KBM-7 (cell line): Measurements from ENCODE around the gene RRP8.

ENCODE experiments used
- DNase-seq: peaks from one replicate; pipeline ENCODE4 v3.0.0-alpha.2; 2015
- in situ Hi-C: fragments of 300-500 bp; cut with MboI; formaldehyde crosslinking; loops from 2 replicates; pipeline ENCODE4 v1.14.3; 2020; ENCODE audit warnings: low sequenced_read_pairs, low pct_unique_long_range_greater_than_20kb, mixed read lengths

The RRP8 gene

DNA sequence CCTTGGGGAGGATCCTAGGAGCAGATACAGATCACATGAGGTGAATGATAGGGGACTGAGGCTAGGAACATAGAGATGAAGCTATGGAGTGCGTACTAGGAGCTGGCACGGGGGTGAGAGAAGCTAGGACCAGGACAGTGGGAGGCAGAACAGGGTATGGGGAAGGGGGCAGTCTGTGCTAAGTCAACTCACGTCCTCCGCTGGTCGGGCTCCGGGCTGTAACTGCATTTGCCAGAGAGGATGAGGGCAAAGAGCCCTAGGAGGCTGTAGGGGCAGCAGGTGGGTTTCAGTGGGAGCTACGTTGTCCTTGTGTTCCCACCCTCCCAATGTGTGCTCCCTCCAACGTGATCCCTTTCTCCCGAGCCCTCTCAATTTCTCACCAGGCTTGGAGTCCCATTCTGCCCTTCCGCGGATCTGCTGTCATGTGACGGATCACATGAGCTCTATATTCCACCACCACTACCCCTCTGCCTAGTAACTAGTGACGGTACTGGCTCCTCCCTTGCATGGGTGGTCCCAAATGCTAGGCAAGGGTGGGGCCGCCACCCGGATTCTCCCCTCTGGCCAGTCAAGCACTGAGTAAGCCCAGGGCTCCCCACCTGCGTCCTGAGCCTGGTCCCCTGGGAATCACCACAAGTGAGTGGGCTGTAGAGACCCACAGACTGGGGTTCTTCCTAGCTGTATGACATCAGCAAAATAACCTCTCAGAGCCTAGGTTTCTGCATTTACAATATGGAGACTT lies 15.8 kb upstream of the RRP8 start, which contains the start of gene TPP1:
TSS of gene TPP1 (minus strand) at position 419 of the 742 bp plus-strand sequence. CDS start at position 397, 22 bp downstream.
- in situ Hi-C loops = no loop called here
- DNase-seq = peak; percentile 94

DNA sequence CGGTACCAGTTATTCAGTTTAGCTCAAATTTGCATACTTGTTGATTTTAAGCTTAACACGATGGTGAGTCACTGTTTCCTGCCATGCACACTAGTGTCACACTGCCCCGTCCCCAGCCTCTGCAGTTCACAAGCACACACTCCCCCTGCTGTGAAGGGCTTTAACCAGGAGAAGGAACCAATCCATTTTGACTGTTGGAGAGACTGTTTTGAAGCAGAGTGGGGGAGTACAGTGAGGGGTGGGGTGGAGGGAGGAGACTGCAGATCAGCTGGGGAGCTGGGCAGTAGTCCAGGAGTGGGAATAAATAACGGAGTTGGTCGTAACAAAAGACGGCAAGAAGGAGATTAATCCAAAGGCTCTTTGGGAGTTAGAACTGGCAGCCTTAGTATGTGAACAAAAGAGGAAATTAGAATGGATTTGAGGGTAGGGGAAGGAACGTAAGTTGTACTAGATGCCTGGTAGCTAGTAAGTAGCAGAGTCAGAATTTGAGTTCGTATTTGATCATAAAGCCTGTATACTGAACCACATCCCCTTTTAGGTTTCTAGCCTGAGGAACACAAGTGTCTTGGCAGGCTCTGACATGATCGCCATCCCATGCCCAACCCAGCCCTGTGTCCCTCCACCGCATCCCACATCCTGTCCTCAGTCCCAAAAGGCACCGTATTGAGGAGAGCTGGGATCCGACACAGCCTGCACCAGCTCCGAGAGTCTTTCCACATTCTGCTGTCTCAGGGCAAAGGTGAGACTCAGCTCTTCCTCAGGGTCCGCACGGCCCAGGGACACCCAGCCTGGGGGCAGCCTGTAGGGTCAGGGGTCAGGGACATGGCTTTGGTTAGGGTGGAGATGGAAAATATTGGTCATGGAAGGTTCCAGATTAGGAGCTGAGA lies 14.9 kb upstream of the RRP8 start:
- peak; percentile 90 for DNase-seq
- in situ Hi-C loops = no loop called here

GRCh38 chr11:6617315-6617781 lies 13.9 kb upstream of the RRP8 start:
- no peak for DNase-seq
- in situ Hi-C loops = no loop called here

GRCh38 chr11:6616596-6617250 lies 13.3 kb upstream of the RRP8 start:
- no peak for DNase-seq
- in situ Hi-C loops = no loop called here

DNA sequence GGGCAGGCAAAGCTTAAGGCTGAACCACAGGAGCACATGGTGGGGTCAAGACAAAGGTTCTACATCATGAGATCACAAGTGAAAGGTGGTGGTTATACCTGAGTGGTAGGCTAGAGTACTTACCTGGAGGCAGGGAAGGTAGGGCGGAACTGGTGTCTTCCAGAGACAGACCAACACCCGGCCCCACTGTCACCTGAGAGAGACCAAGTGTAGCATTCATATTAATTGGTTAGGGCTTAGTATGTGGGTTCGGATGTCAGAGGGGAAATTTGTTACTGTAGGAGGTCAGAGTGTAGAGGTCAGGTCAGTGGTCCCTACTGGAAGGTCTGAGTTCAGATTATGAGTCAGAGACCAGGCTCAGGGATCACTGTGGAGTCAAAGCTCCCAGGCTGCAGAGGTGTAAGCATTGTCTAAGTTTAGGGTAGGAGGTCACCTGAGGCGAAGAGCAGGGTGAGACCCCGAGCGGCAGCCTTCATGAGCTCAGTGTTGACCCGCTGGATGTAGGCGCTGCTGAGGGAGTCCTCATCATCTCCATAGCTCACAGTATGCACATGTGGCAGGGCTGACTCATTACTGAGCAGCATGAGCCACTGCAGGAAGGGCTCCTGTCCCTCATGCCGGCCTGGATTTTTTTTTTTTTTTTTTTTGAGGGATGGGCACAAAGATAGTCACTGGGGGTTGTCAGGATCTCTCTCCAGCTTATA lies 12.6 kb upstream of the RRP8 start:
- in situ Hi-C loops = no loop called here
- DNase-seq = no peak

GRCh38 chr11:6615046-6615445 lies 11.6 kb upstream of the RRP8 start:
- no peak for DNase-seq
- in situ Hi-C loops = no loop called here

DNA sequence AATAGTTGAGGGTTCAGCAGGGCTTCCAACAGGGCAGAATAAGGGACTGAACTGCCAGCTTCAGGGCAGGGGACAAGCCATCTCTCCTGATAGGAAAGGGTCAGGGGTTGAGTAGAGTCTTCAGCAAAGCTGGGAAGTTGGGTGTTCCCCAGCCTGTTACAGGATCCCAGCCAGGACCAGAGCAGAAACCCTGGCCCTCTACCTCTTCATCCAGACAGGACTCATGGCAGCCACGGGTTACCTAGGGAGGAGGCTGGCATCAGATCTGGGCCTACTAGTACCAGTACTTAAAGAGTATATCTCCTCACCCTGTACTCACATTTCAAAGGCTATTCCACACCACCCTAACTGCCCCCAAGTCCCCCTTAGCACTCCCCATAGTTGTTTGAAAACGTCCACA lies 11.0 kb upstream of the RRP8 start:
- DNase-seq = no peak
- in situ Hi-C loops = no loop called here

DNA sequence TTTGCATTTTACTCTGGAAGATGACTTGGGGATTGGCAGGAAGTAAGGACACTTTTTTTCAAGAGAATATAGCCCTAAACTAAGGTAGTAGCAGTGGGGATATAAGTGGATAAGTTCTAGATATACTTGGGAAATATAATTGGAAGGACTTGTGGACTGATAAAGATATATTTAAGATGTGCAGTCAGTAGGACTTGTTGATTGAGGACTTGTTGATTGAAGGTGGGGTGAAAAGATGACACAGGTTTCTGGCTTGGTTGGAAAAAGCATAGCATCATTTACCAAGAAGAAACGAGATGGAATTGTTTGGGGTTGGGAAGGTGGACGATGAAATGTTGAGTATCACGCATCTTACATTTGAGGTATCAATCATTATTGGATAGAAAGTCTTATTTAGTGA lies 10.1 kb upstream of the RRP8 start:
- no peak for DNase-seq
- in situ Hi-C loops = no loop called here

GRCh38 chr11:6612213-6613041 lies 9.0 kb upstream of the RRP8 start, which contains the start of gene TAF10:
Gene TAF10 (minus strand): TSS chr11:6612216. CDS start chr11:6612189, 27 bp downstream.
- DNase-seq = peak; percentile 97
- in situ Hi-C loops = no loop called here

- in situ Hi-C loops = no loop called here
- DNase-seq = no peak
These were observed 8.5 kb upstream of the RRP8 start for GRCh38 chr11:6611963-6612212.

GRCh38 chr11:6611092-6611962 lies 7.9 kb upstream of the RRP8 start:
- in situ Hi-C loops = no loop called here
- peak; percentile 26 for DNase-seq

- in situ Hi-C loops = no loop called here
- DNase-seq = no peak
These were observed 7.2 kb upstream of the RRP8 start for GRCh38 chr11:6610591-6610990.

GRCh38 chr11:6609502-6610015 lies 6.1 kb upstream of the RRP8 start:
- DNase-seq = no peak
- in situ Hi-C loops = loop anchor here (10.0 kb wide), 1 partner anchor 65 kb away; no protein-coding TSS in a partner anchor

GRCh38 chr11:6608726-6609501 lies 5.5 kb upstream of the RRP8 start:
- in situ Hi-C loops = loop anchor here (10.0 kb wide), 1 partner anchor 64 kb away; no protein-coding TSS in a partner anchor

DNA sequence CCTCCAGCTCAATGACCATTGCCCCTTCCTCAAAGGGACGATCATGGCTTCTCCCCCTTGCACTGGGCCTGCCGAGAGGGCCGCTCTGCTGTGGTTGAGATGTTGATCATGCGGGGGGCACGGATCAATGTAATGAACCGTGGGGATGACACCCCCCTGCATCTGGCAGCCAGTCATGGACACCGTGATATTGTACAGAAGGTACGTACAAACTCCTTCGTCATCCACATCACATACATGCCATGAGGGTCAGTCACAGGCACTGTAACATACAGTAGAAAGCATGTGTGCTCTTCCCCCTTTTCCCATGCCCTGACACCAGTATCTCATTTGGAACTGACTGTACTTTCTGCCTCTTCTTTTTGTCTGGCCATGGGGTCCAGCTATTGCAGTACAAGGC lies 4.6 kb upstream of the RRP8 start:
- in situ Hi-C loops = loop anchor here (10.0 kb wide), 1 partner anchor 63 kb away; no protein-coding TSS in a partner anchor
- DNase-seq = no peak

More at GRCh38 chr11:6608726-6609501, 5.5 kb upstream of the RRP8 start:
- DNase-seq = no peak

DNA sequence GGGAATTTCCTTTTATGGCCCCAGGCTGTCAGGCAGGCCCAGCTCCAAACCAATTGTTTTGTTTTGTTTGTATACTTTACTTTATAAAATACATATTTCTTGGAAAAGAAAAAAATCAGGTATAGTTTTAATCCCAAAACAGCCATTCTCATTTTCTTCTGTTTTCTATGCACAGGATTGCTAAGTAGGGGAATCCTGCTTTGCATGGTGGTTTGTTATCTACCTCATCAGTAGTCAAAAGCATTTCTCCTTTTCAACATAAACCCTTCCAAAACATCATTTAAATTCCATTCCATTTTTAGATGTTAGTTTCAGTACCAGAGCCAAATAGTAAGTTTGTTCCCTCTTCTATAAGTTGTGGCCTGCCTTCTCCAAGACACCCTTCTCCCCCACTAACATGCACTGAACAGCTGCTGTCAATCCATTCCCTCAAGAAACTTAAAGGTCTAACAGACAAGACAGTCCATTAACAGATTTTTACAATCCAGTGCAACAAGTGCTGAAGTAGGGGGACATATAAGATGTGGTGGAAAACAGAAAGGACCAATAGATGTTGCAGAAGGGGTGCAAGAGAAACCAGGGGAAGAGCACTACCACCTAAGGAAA lies 3.9 kb upstream of the RRP8 start:
- no peak for DNase-seq
- in situ Hi-C loops = loop anchor here (10.0 kb wide), 1 partner anchor 62 kb away; no protein-coding TSS in a partner anchor
